HCT116 (cell line): ENCODE data around the gene TAMALIN. TPM values are rescaled to one million over a fixed set of nuclear protein-coding genes. Genes with fewer than 3 reads are reported as not detected.

ENCODE experiments used
- ATAC-seq: fragments of 200-7000 bp; cut with Tn5 transposase; 2 replicates; pipeline ENCODE4 v1.9.1; 2020; ENCODE audit warnings: mild to moderate bottlenecking, moderate library complexity
- BruUV-seq: library from RNA; stranded (reverse); fragments of 400-500 nt; replicated peaks from 2 replicates; lab custom pipeline; 2021; lab: Mats Ljungman, UMichigan
- CTCF ChIA-PET: fragments of 300-600 bp; sonication (Branson Sonifier 250); formaldehyde crosslinking; loops from one replicate; lab custom pipeline; 2021; ENCODE audit warnings: antibody characterized with exemption; lab: Charles Lee
- POLR2A ChIA-PET: fragments of 300-600, 350-600 bp; sonication (Branson Sonifier 250); formaldehyde crosslinking; loops from one replicate; lab custom pipeline; 2021; ENCODE audit warnings: antibody characterized with exemption; lab: Charles Lee
- RAD21 ChIA-PET, 2 experiments: fragments of 300-600 bp; sonication (Branson Sonifier 250); formaldehyde crosslinking; loops; one replicate each; lab custom pipeline; 2023; ENCODE audit warnings: low total read pairs in 2 of 2; ENCODE audit not compliant: uncharacterized antibody in 2 of 2, unreplicated experiment in 2 of 2, low non-redundant PET in 1 of 2; lab: Charles Lee
- DNase-seq: peaks from one replicate; pipeline ENCODE4 v3.0.0-alpha.2; 2010; ENCODE audit warnings: low read depth, low spot score
- H2AFZ ChIP-seq: fragments of 200-600 bp; shearing (Covaris generic), sonication (generic); 2 replicates; pipeline ENCODE4 v1.6.1; 2017; ENCODE audit warnings: low read depth, mixed run types, mixed read lengths, antibody characterized with exemption, low read length; ENCODE audit not compliant: poor library complexity, severe bottlenecking
- H3K27ac ChIP-seq: 2 replicates; pipeline ENCODE4 v1.5.1; 2012; ENCODE audit warnings: low read depth, low read length
- H3K27me3 ChIP-seq: fragments of 200-600 bp; sonication (generic); 2 replicates; pipeline ENCODE4 v1.6.1; 2016; ENCODE audit warnings: mixed run types, low read length, mixed read lengths; ENCODE audit not compliant: insufficient read depth
- H3K36me3 ChIP-seq, 2 experiments: fragments of 200-500 bp in 1 of 2; fragments of 200-600 bp in 1 of 2; sonication (Bioruptor generic) in 1 of 2; sonication (generic) in 1 of 2; 2 replicates each; pipeline versions ENCODE4 v1.5.1 to v1.6.1; 2014 to 2016; ENCODE audit warnings: low read length in 2 of 2, inconsistent platforms in 1 of 2, mixed read lengths in 1 of 2, mixed run types in 1 of 2; ENCODE audit not compliant: insufficient read depth in 2 of 2, control insufficient read depth in 1 of 2
- H3K4me1 ChIP-seq, 2 experiments: fragments of 200-600 bp in 1 of 2; sonication (generic) in 1 of 2; 2 replicates each; pipeline versions ENCODE4 v1.5.1 to v1.6.1; 2012 to 2017; ENCODE audit warnings: low read length in 2 of 2, inconsistent platforms in 1 of 2, mild to moderate bottlenecking in 1 of 2, mixed read lengths in 1 of 2, mixed run types in 1 of 2, moderate library complexity in 1 of 2; ENCODE audit not compliant: insufficient read depth in 2 of 2, control insufficient read depth in 1 of 2
- H3K4me2 ChIP-seq: fragments of 200-600 bp; sonication (generic); 2 replicates; pipeline ENCODE4 v1.6.1; 2017; ENCODE audit warnings: mixed run types, low read length, mixed read lengths
- H3K4me3 ChIP-seq, 2 experiments: fragments of 200-600 bp in 1 of 2; sonication (generic) in 1 of 2; replicated peaks in 1 of 2; 2 replicates each; pipeline ENCODE4 v1.5.1; 2011 to 2016; ENCODE audit warnings: low read length in 2 of 2, control low read depth in 1 of 2, low read depth in 1 of 2, mild to moderate bottlenecking in 1 of 2, mixed read lengths in 1 of 2, mixed run types in 1 of 2
- H3K79me2 ChIP-seq: fragments of 200-600 bp; sonication (generic); 2 replicates; pipeline ENCODE4 v1.6.1; 2017; ENCODE audit warnings: mild to moderate bottlenecking, mixed run types, low read length, moderate library complexity, mixed read lengths; ENCODE audit not compliant: insufficient read depth
- H3K9ac ChIP-seq: fragments of 200-600 bp; sonication (generic); 2 replicates; pipeline ENCODE4 v1.6.1; 2016; ENCODE audit warnings: low read length, mixed read lengths
- H3K9me2 ChIP-seq: fragments of 200-600 bp; sonication (generic), shearing (Covaris generic); 2 replicates; pipeline ENCODE4 v1.6.1; 2017; ENCODE audit warnings: mixed run types, mild to moderate bottlenecking, moderate library complexity; ENCODE audit not compliant: insufficient read depth
- H3K9me3 ChIP-seq, 2 experiments: fragments of 200-500 bp in 1 of 2; fragments of 200-600 bp in 1 of 2; sonication (Bioruptor generic) in 1 of 2; sonication (generic) in 1 of 2; 2 replicates each; pipeline ENCODE4 v1.6.1; 2014 to 2017; ENCODE audit warnings: low read length in 2 of 2, mixed read lengths in 2 of 2, inconsistent platforms in 1 of 2, low read depth in 1 of 2, mild to moderate bottlenecking in 1 of 2, mixed run types in 1 of 2, moderate library complexity in 1 of 2; ENCODE audit not compliant: control insufficient read depth in 1 of 2, insufficient read depth in 1 of 2
- H4K20me1 ChIP-seq: fragments of 200-600 bp; sonication (generic), shearing (Covaris generic); 2 replicates; pipeline ENCODE4 v1.6.1; 2017; ENCODE audit warnings: mixed run types, mild to moderate bottlenecking, moderate library complexity; ENCODE audit not compliant: insufficient read depth
- CBX3 ChIP-seq: IDR thresholded peaks from 2 replicates; pipeline ENCODE4 v1.6.1; 2012; ENCODE audit warnings: low read depth
- CEBPB ChIP-seq: IDR thresholded peaks from 2 replicates; pipeline ENCODE4 v1.6.1; 2012; ENCODE audit warnings: low read depth
- EGR1 ChIP-seq: IDR thresholded peaks from 2 replicates; pipeline ENCODE4 v1.6.1; 2012; ENCODE audit warnings: low read depth
- ELF1 ChIP-seq: IDR thresholded peaks from 2 replicates; pipeline ENCODE4 v1.6.1; 2012; ENCODE audit warnings: low read depth, borderline replicate concordance
- EZH2phosphoT487 ChIP-seq: fragments of 200-600 bp; IDR thresholded peaks from 2 replicates; pipeline ENCODE4 v1.6.1; 2018; ENCODE audit warnings: antibody characterized with exemption, borderline replicate concordance
- FOSL1 ChIP-seq: IDR thresholded peaks from 2 replicates; pipeline ENCODE4 v1.6.1; 2012; ENCODE audit warnings: low read depth
- POLR2A ChIP-seq: IDR thresholded peaks from 2 replicates; pipeline ENCODE4 v1.7.0; 2011; ENCODE audit warnings: borderline replicate concordance; ENCODE audit not compliant: insufficient read depth, insufficient read length; ENCODE audit errors: extremely low read depth
- POLR2AphosphoS5 ChIP-seq: IDR thresholded peaks from 2 replicates; pipeline ENCODE4 v1.6.1; 2011; ENCODE audit warnings: mild to moderate bottlenecking, low read depth, low read length, moderate library complexity
- SIN3A ChIP-seq: IDR thresholded peaks from 2 replicates; pipeline ENCODE4 v1.6.1; 2012; ENCODE audit warnings: low read depth
- SP1 ChIP-seq: IDR thresholded peaks from 2 replicates; pipeline ENCODE4 v1.6.1; 2012; ENCODE audit warnings: low read depth
- YY1 ChIP-seq: IDR thresholded peaks from 2 replicates; pipeline ENCODE4 v1.6.1; 2011; ENCODE audit warnings: low read length, low read depth, moderate library complexity, mild to moderate bottlenecking; ENCODE audit not compliant: insufficient replicate concordance; ENCODE audit errors: extremely low read depth
- ZNF274 ChIP-seq: fragments of 200-500 bp; sonication (Bioruptor generic); IDR thresholded peaks from 2 replicates; pipeline ENCODE4 v1.6.1; 2014; ENCODE audit warnings: mild to moderate bottlenecking, low read depth, low read length, inconsistent platforms
- intact Hi-C: fragments of 100-400 bp; cut with micrococcal nuclease; formaldehyde crosslinking; loops from 2 replicates; pipeline ENCODE4 v1.10.0; 2022
- total RNA-seq: library from RNA; stranded (reverse); gene quantifications from one replicate; pipeline ENCODE4 v1.2.1, GENCODE V29; 2021; ENCODE audit not compliant: unreplicated experiment
- TF ChIP-seq, protein P1 (sequence below): IDR thresholded peaks from 2 replicates; pipeline ENCODE4 v1.6.1; 2012
- TF ChIP-seq, protein P2 (sequence below): IDR thresholded peaks from 2 replicates; pipeline ENCODE4 v1.6.1; 2012
- TF ChIP-seq, protein P3 (sequence below): IDR thresholded peaks from 2 replicates; pipeline ENCODE4 v1.6.1; 2011; ENCODE audit warnings: mild to moderate bottlenecking, low read length, moderate library complexity; ENCODE audit not compliant: insufficient replicate concordance; ENCODE audit errors: extremely low read depth
- TF ChIP-seq, protein P4 (sequence below), 3 experiments: fragments of 200-600 bp in 1 of 3; sonication (generic) in 1 of 3; IDR thresholded peaks in 2 of 3; conservative IDR thresholded peaks in 1 of 3; 2 replicates each; pipeline ENCODE4 v1.5.1; 2012 to 2017; ENCODE audit warnings: low read depth in 2 of 3, low read length in 2 of 3, antibody characterized with exemption in 1 of 3, borderline replicate concordance in 1 of 3, control low read depth in 1 of 3, mild to moderate bottlenecking in 1 of 3, mixed read lengths in 1 of 3, mixed run types in 1 of 3, moderate library complexity in 1 of 3; ENCODE audit not compliant: insufficient read depth in 1 of 3

TAMALIN gene
- total RNA-seq, 1 experiment from 2014 or later: 1.1 TPM

DNA sequence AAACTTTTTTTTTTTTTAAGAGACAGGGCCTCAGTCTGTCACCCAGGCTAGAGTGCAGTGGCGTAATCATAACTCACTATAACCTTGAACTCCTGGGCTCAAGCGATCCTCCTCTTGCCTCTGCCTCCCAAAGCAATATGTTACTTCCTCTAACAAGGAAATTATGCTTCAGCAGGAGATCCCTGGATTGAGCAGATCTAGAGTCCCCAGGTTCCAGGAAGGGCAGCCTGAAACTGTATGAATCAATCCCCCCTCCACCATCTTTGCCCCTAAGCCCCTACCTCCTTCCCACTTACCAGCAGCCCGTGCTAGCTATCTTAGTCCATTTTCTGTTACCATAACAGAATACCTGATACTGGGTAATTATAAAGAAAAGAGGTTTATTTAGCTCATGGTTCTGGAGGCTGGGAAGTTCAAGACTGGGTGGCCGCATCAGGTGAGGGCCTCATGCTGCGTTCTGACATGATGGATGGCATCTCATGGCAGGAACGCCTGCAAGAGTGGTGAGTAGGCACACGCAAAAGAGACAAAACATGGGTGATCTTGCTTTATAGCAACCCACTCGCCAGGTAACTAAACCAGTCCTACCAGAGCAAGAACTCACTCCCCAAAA lies 5.0 kb downstream of the TAMALIN start:
- H3K79me2 ChIP-seq: no peaks in the 10 kb centered on the region
- RAD21 ChIA-PET: no interaction called here
- TF ChIP-seq, protein P1, sequence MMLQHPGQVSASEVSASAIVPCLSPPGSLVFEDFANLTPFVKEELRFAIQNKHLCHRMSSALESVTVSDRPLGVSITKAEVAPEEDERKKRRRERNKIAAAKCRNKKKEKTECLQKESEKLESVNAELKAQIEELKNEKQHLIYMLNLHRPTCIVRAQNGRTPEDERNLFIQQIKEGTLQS: no peak
- TF ChIP-seq SP1 (no peak), ELF1 (no peak), POLR2AphosphoS5 (no peak), EZH2phosphoT487 (no peak), FOSL1 (no peak), EGR1 (no peak), CEBPB (no peak), SIN3A (no peak), CBX3 (no peak), YY1 (no peak), POLR2A (no peak), ZNF274 (no peak)
- TF ChIP-seq, protein P2, sequence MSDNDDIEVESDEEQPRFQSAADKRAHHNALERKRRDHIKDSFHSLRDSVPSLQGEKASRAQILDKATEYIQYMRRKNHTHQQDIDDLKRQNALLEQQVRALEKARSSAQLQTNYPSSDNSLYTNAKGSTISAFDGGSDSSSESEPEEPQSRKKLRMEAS: no peak
- TF ChIP-seq, protein P3, sequence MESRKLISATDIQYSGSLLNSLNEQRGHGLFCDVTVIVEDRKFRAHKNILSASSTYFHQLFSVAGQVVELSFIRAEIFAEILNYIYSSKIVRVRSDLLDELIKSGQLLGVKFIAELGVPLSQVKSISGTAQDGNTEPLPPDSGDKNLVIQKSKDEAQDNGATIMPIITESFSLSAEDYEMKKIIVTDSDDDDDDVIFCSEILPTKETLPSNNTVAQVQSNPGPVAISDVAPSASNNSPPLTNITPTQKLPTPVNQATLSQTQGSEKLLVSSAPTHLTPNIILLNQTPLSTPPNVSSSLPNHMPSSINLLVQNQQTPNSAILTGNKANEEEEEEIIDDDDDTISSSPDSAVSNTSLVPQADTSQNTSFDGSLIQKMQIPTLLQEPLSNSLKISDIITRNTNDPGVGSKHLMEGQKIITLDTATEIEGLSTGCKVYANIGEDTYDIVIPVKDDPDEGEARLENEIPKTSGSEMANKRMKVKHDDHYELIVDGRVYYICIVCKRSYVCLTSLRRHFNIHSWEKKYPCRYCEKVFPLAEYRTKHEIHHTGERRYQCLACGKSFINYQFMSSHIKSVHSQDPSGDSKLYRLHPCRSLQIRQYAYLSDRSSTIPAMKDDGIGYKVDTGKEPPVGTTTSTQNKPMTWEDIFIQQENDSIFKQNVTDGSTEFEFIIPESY: no peak
- TF ChIP-seq, protein P4, sequence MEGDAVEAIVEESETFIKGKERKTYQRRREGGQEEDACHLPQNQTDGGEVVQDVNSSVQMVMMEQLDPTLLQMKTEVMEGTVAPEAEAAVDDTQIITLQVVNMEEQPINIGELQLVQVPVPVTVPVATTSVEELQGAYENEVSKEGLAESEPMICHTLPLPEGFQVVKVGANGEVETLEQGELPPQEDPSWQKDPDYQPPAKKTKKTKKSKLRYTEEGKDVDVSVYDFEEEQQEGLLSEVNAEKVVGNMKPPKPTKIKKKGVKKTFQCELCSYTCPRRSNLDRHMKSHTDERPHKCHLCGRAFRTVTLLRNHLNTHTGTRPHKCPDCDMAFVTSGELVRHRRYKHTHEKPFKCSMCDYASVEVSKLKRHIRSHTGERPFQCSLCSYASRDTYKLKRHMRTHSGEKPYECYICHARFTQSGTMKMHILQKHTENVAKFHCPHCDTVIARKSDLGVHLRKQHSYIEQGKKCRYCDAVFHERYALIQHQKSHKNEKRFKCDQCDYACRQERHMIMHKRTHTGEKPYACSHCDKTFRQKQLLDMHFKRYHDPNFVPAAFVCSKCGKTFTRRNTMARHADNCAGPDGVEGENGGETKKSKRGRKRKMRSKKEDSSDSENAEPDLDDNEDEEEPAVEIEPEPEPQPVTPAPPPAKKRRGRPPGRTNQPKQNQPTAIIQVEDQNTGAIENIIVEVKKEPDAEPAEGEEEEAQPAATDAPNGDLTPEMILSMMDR (IDR thresholded peaks at IDR 0.05 in 2 of 3, conservative IDR thresholded peaks at IDR 0.05 in 1 of 3; ENCODE audit: borderline replicate concordance in 1 of 3, insufficient read depth in 1 of 3, low read depth in 2 of 3, low read length in 2 of 3): no peak
- no peak overlapping the region for H3K27ac ChIP-seq
- no peaks in the 10 kb centered on the region for H3K9me2 ChIP-seq
- H3K4me3 ChIP-seq: no peak overlapping the region
- intact Hi-C loops: no loop called here
- DNase-seq (no peak), ATAC-seq (no peak)
- BruUV-seq: no TSS peak
- no peak overlapping the region for H3K9ac ChIP-seq
- H3K4me1 ChIP-seq: no peaks in the 10 kb centered on the region
- H3K4me2 ChIP-seq: no peak overlapping the region
- POLR2A ChIA-PET: no interaction called here
- CTCF ChIA-PET: interaction anchor here (0.8 to 2.9 kb wide), 3 partner anchors 9 to 14 kb away, joined by 3 to 10 read pairs (median 9); no protein-coding TSS in a partner anchor
- H3K9me3 ChIP-seq: no peaks in the 10 kb centered on the region
- H3K27me3 ChIP-seq: no peaks in the 10 kb centered on the region
- H4K20me1 ChIP-seq: no peaks in the 10 kb centered on the region
- H3K36me3 ChIP-seq: no peaks in the 10 kb centered on the region
- no peak overlapping the region for H2AFZ ChIP-seq
